Keratinocyte (primary cell): ENCODE data around the gene RAB1B. TPM values are rescaled to one million over a fixed set of nuclear protein-coding genes. Genes with fewer than 3 reads are reported as not detected.

Experiments used
- DNase-seq: peaks from one replicate; pipeline ENCODE4 v3.0.0-alpha.2; 2011; ENCODE audit warnings: low read depth, missing footprints, low spot score
- FAIRE-seq: peaks from 2 replicates; lab custom pipeline; 2011; peaks lifted over from hg19 to GRCh38; lab: Jason Lieb, UNC
- H2AFZ ChIP-seq: 2 replicates; pipeline ENCODE4 v1.6.0; 2012; ENCODE audit warnings: low read length, control low read depth, inconsistent platforms; ENCODE audit not compliant: control insufficient read depth
- H3K27ac ChIP-seq: 2 replicates; pipeline ENCODE4 v1.5.1; 2011; ENCODE audit warnings: low read length; ENCODE audit not compliant: control insufficient read depth, insufficient read depth
- H3K27me3 ChIP-seq: 3 replicates; pipeline ENCODE4 v1.6.0; 2011; ENCODE audit warnings: low read length; ENCODE audit not compliant: control insufficient read depth, insufficient read depth; ENCODE audit errors: extremely low read depth
- H3K36me3 ChIP-seq, 2 experiments: 2 replicates in 1 of 2; 3 replicates in 1 of 2; pipeline ENCODE4 v1.5.1; 2011; ENCODE audit warnings: low read length in 2 of 2, mild to moderate bottlenecking in 1 of 2; ENCODE audit not compliant: control insufficient read depth in 2 of 2, insufficient read depth in 2 of 2; ENCODE audit errors: extremely low read depth in 1 of 2
- H3K4me1 ChIP-seq: 3 replicates; pipeline ENCODE4 v1.5.1; 2011; ENCODE audit warnings: low read length; ENCODE audit not compliant: control insufficient read depth, insufficient read depth; ENCODE audit errors: extremely low read depth
- H3K4me2 ChIP-seq: 3 replicates; pipeline ENCODE4 v1.6.0; 2011; ENCODE audit warnings: low read depth, low read length; ENCODE audit not compliant: control insufficient read depth, insufficient read depth; ENCODE audit errors: extremely low read depth
- H3K4me3 ChIP-seq, 3 experiments: fragments of 200-600 bp in 1 of 3; sonication (generic) in 1 of 3; 2 replicates in 2 of 3; 3 replicates in 1 of 3; pipeline ENCODE4 v1.5.1; 2011 to 2016; ENCODE audit warnings: low read length in 3 of 3, mild to moderate bottlenecking in 3 of 3, control low read depth in 2 of 3, inconsistent platforms in 1 of 3, low read depth in 1 of 3, mixed read lengths in 1 of 3, mixed run types in 1 of 3, moderate library complexity in 1 of 3; ENCODE audit not compliant: control insufficient read depth in 2 of 3, insufficient read depth in 2 of 3; ENCODE audit errors: extremely low read depth in 1 of 3
- H3K79me2 ChIP-seq: 2 replicates; pipeline ENCODE4 v1.6.0; 2012; ENCODE audit warnings: low read length; ENCODE audit not compliant: control insufficient read depth, insufficient read depth
- H3K9ac ChIP-seq: 3 replicates; pipeline ENCODE4 v1.6.0; 2011; ENCODE audit warnings: low read length; ENCODE audit not compliant: control insufficient read depth, insufficient read depth; ENCODE audit errors: extremely low read depth
- H3K9me1 ChIP-seq: 3 replicates; pipeline ENCODE4 v1.6.0; 2011; ENCODE audit warnings: low read length; ENCODE audit not compliant: control insufficient read depth, insufficient read depth; ENCODE audit errors: extremely low read depth
- H3K9me3 ChIP-seq: 2 replicates; pipeline ENCODE4 v1.5.1; 2012; ENCODE audit warnings: low read depth, low read length; ENCODE audit not compliant: control insufficient read depth
- H4K20me1 ChIP-seq: 3 replicates; pipeline ENCODE4 v1.6.0; 2011; ENCODE audit warnings: low read length; ENCODE audit not compliant: control insufficient read depth, insufficient read depth; ENCODE audit errors: extremely low read depth
- CTCF ChIP-seq, 3 experiments: IDR thresholded peaks in 1 of 3; conservative IDR thresholded peaks in 1 of 3; optimal IDR thresholded peaks in 1 of 3; 2 replicates in 2 of 3; 3 replicates in 1 of 3; pipeline versions ENCODE3 to v1.5.1; 2011; ENCODE audit warnings: low read length in 3 of 3, mild to moderate bottlenecking in 3 of 3, moderate library complexity in 2 of 3, control low read depth in 1 of 3, inconsistent platforms in 1 of 3; ENCODE audit not compliant: insufficient read depth in 2 of 3; ENCODE audit errors: extremely low read depth in 1 of 3
- EZH2 ChIP-seq: IDR thresholded peaks from one replicate; pipeline ENCODE4 v1.6.1; 2012; ENCODE audit warnings: inconsistent platforms, mild to moderate bottlenecking, low read length, moderate library complexity
- dilution Hi-C: fragments of 300-500 bp; cut with MboI; formaldehyde crosslinking; loops from one replicate; pipeline ENCODE4 v1.7.0; 2020; ENCODE audit warnings: low sequenced_read_pairs; ENCODE audit not compliant: extremely low pct_ligation_motif_present
- polyA plus RNA-seq, 5 experiments: library from polyadenylated mRNA; depleted of rRNA in 3 of 5; stranded (reverse) in 3 of 5; stranded (forward) in 1 of 5; unstranded in 1 of 5; fragments of >200 nt; gene quantifications; 1 replicate in 1 of 5; 2 replicates in 3 of 5; 3 replicates in 1 of 5; pipeline versions ENCODE4 v1.2.1 to v1.2.3, GENCODE V29; 2011 to 2012; ENCODE audit warnings: missing spikeins in 2 of 5, low read depth in 1 of 5, low replicate concordance in 1 of 5

RAB1B gene
- polyA plus RNA-seq, 1 donor (not counting 4 experiments of a cell fraction or from before 2014, with no cell fraction given), result 133 TPM

- H4K20me1 ChIP-seq, result no peaks in the 10 kb centered on the region
- no peaks in the 10 kb centered on the region for H3K79me2 ChIP-seq
- H3K27ac ChIP-seq, result no peak overlapping the region
- no peak overlapping the region for H2AFZ ChIP-seq
- H3K4me1 ChIP-seq, result no peaks in the 10 kb centered on the region
- H3K9me3 ChIP-seq, result no peaks in the 10 kb centered on the region
- H3K9ac ChIP-seq, result no peak overlapping the region
- no peak for TF ChIP-seq CTCF (optimal IDR thresholded peaks at IDR 0.05 in 1 of 3, IDR thresholded peaks at IDR 0.05 in 1 of 3, conservative IDR thresholded peaks at IDR 0.05 in 1 of 3; ENCODE audit: extremely low read depth in 1 of 3, insufficient read depth in 2 of 3, low read length in 3 of 3)
- TF ChIP-seq EZH2, result no peak
- H3K4me2 ChIP-seq, result no peak overlapping the region
- dilution Hi-C loops, result no loop called here
- no peak for DNase-seq
- peaks cover 17 to 38% of the 10 kb centered on the region in 2 experiments for H3K36me3 ChIP-seq
- H3K27me3 ChIP-seq, result no peaks in the 10 kb centered on the region
- H3K4me3 ChIP-seq, result no peak overlapping the region
- H3K9me1 ChIP-seq, result no peaks in the 10 kb centered on the region
- no peak for FAIRE-seq
These were observed 30.6 kb upstream of the RAB1B start for GRCh38 chr11:66237867-66238266.

GRCh38 chr11:66238786-66239413 is 29.5 kb upstream of the RAB1B start:
- H3K79me2 ChIP-seq, result no peaks in the 10 kb centered on the region
- dilution Hi-C loops, result no loop called here
- DNase-seq (no peak), FAIRE-seq (no peak)
- no peaks in the 10 kb centered on the region for H3K9me3 ChIP-seq
- no peak overlapping the region for H3K27ac ChIP-seq
- no peaks in the 10 kb centered on the region for H3K9me1 ChIP-seq
- TF ChIP-seq EZH2, result no peak
- no peaks in the 10 kb centered on the region for H3K4me1 ChIP-seq
- no peaks in the 10 kb centered on the region for H4K20me1 ChIP-seq
- H2AFZ ChIP-seq, result no peak overlapping the region
- peaks cover 14 to 32% of the 10 kb centered on the region in 2 experiments for H3K36me3 ChIP-seq
- no peak overlapping the region for H3K4me3 ChIP-seq
- no peaks in the 10 kb centered on the region for H3K27me3 ChIP-seq
- H3K4me2 ChIP-seq, result no peak overlapping the region
- no peak overlapping the region for H3K9ac ChIP-seq

- H3K9me1 ChIP-seq, result no peaks in the 10 kb centered on the region
- no peak for FAIRE-seq
- no peak overlapping the region for H3K4me2 ChIP-seq
- H3K4me3 ChIP-seq, result no peak overlapping the region
- H3K27me3 ChIP-seq, result no peaks in the 10 kb centered on the region
- no peaks in the 10 kb centered on the region for H3K9me3 ChIP-seq
- H4K20me1 ChIP-seq, result no peaks in the 10 kb centered on the region
- H3K27ac ChIP-seq, result no peak overlapping the region
- H3K79me2 ChIP-seq, result no peaks in the 10 kb centered on the region
- dilution Hi-C loops, result no loop called here
- H2AFZ ChIP-seq, result no peak overlapping the region
- no peak for TF ChIP-seq CTCF (optimal IDR thresholded peaks at IDR 0.05 in 1 of 3, IDR thresholded peaks at IDR 0.05 in 1 of 3, conservative IDR thresholded peaks at IDR 0.05 in 1 of 3; ENCODE audit: extremely low read depth in 1 of 3, insufficient read depth in 2 of 3, low read length in 3 of 3)
- TF ChIP-seq EZH2, result no peak
- H3K36me3 ChIP-seq, result peaks cover 13 to 30% of the 10 kb centered on the region in 2 experiments
- no peaks in the 10 kb centered on the region for H3K4me1 ChIP-seq
- no peak overlapping the region for H3K9ac ChIP-seq
- no peak for DNase-seq
These were observed 28.9 kb upstream of the RAB1B start for GRCh38 chr11:66239511-66239910.
